Measurements from ENCODE around the gene PITPNM2.

DNA sequence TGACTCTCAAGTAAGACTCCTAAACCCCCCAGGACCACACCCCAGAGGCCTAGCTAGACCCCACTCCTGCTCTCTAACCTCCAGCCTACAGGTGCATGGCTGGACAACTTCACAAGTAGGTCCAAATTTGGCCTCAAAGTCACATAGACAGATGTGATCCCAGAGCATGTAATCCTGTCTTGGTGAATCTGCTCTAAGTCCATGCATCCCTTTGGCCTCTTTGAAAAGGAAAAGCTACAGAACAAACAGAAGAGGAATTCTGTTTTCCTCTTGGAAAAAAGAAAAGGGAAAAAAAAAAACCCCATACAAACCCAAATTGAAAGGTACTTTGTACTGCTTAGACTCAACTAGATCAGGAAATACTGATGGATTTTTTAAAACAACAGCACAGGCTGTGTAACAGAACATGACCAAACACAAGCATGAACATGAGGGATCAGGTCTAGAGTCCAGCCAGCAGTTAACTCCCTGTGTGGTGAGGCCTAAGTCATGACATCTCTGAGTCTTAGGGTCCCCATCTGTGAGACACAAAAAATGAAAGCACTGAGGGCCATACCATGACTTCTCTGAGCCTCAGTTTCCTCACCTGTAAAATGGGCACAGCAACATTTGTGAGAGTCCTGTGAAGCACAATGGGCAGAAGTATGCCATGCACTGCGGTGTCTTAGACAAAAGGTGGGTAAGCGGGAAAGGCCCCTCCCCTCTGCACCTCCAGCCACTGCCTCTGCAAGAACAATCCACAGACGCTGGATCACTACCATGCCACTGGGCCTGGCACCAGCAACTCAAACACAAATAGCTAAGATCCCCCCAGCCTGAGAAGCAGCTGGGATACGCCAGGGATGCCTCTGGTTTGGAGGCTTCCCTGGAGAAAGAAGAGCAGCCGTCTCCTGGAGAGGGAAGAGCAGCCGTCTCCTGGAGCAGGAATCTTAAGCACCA lies 9.9 kb downstream of the PITPNM2 start:
- TF ChIP-seq EZH2phosphoT487 (IDR thresholded peaks at IDR 0.05) (no peak), EZH2 (IDR thresholded peaks at IDR 0.05) (no peak)
- TF ChIP-seq, protein P1, sequence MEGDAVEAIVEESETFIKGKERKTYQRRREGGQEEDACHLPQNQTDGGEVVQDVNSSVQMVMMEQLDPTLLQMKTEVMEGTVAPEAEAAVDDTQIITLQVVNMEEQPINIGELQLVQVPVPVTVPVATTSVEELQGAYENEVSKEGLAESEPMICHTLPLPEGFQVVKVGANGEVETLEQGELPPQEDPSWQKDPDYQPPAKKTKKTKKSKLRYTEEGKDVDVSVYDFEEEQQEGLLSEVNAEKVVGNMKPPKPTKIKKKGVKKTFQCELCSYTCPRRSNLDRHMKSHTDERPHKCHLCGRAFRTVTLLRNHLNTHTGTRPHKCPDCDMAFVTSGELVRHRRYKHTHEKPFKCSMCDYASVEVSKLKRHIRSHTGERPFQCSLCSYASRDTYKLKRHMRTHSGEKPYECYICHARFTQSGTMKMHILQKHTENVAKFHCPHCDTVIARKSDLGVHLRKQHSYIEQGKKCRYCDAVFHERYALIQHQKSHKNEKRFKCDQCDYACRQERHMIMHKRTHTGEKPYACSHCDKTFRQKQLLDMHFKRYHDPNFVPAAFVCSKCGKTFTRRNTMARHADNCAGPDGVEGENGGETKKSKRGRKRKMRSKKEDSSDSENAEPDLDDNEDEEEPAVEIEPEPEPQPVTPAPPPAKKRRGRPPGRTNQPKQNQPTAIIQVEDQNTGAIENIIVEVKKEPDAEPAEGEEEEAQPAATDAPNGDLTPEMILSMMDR (IDR thresholded peaks at IDR 0.05): no peak

Data from neural progenitor cell (in vitro differentiated cells).